ENCODE data around the gene SERPINA5.
"Not testable (repeated sequence)": the region's sequence is repeated elsewhere in the genome, so short reads cannot be mapped to it uniquely, and the experiment has no call there.

DNA sequence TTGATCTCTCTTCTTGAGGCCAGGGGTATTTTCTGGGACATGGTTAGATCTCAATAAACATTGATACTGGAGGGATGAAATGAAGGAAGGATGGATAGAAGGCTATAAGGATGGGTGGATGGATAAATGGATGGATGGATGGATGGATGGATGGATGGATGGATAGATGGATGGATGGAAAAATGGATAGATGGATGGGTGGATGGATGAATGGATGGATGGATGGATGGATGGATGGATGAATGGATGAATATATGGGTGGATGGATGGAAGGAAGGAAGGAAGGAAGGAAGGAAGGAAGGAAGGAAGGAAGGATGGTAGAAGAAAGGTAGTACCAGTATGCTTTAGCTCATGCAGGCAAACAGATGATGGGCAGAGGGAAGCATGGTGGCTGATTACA is 3.8 kb upstream of the SERPINA5 start:
- TF ChIP-seq EZH2, EZH2phosphoT487 (IDR thresholded peaks at IDR 0.05): not testable (repeated sequence)
- TF ChIP-seq, protein P1, sequence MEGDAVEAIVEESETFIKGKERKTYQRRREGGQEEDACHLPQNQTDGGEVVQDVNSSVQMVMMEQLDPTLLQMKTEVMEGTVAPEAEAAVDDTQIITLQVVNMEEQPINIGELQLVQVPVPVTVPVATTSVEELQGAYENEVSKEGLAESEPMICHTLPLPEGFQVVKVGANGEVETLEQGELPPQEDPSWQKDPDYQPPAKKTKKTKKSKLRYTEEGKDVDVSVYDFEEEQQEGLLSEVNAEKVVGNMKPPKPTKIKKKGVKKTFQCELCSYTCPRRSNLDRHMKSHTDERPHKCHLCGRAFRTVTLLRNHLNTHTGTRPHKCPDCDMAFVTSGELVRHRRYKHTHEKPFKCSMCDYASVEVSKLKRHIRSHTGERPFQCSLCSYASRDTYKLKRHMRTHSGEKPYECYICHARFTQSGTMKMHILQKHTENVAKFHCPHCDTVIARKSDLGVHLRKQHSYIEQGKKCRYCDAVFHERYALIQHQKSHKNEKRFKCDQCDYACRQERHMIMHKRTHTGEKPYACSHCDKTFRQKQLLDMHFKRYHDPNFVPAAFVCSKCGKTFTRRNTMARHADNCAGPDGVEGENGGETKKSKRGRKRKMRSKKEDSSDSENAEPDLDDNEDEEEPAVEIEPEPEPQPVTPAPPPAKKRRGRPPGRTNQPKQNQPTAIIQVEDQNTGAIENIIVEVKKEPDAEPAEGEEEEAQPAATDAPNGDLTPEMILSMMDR (IDR thresholded peaks at IDR 0.05), result not testable (repeated sequence)
